HL-60 (cell line): ENCODE measurements around the gene SPATA32.

ENCODE experiments used
- DNase-seq, 2 experiments: peaks; one replicate each; pipeline ENCODE4 v3.0.0-alpha.2; 2010 to 2020; ENCODE audit warnings: low read depth in 1 of 2, low spot score in 1 of 2
- H3K27ac ChIP-seq: fragments of 250-450 bp; sonication (Bioruptor Pico); replicated peaks from 2 replicates; pipeline ENCODE4 v1.5.1; 2020; ENCODE audit warnings: mild to moderate bottlenecking, moderate library complexity
- H3K27me3 ChIP-seq: fragments of 250-450 bp; sonication (Bioruptor Pico); 2 replicates; pipeline ENCODE4 v1.5.1; 2021; ENCODE audit warnings: mild to moderate bottlenecking, moderate library complexity; ENCODE audit not compliant: insufficient read depth, poor library complexity, severe bottlenecking
- H3K4me3 ChIP-seq: replicated peaks from 2 replicates; pipeline ENCODE4 v1.5.1; 2011; ENCODE audit warnings: mild to moderate bottlenecking, control low read depth, low read length; ENCODE audit not compliant: insufficient read depth
- GABPA ChIP-seq: IDR thresholded peaks from 2 replicates; pipeline ENCODE4 v1.6.1; 2012; ENCODE audit warnings: low read depth
- SPI1 ChIP-seq: IDR thresholded peaks from 2 replicates; pipeline ENCODE4 v1.6.1; 2012; ENCODE audit warnings: low read depth, mild to moderate bottlenecking, borderline replicate concordance
- TF ChIP-seq, protein P1 (sequence below): IDR thresholded peaks from 2 replicates; pipeline ENCODE4 v1.6.1; 2012; ENCODE audit warnings: low read depth; ENCODE audit not compliant: insufficient replicate concordance
- TF ChIP-seq, protein P2 (sequence below): IDR thresholded peaks from one replicate; pipeline ENCODE4 v1.5.1; 2011; ENCODE audit warnings: low read length, control low read depth, inconsistent platforms; ENCODE audit not compliant: insufficient read depth

Gene SPATA32

DNA sequence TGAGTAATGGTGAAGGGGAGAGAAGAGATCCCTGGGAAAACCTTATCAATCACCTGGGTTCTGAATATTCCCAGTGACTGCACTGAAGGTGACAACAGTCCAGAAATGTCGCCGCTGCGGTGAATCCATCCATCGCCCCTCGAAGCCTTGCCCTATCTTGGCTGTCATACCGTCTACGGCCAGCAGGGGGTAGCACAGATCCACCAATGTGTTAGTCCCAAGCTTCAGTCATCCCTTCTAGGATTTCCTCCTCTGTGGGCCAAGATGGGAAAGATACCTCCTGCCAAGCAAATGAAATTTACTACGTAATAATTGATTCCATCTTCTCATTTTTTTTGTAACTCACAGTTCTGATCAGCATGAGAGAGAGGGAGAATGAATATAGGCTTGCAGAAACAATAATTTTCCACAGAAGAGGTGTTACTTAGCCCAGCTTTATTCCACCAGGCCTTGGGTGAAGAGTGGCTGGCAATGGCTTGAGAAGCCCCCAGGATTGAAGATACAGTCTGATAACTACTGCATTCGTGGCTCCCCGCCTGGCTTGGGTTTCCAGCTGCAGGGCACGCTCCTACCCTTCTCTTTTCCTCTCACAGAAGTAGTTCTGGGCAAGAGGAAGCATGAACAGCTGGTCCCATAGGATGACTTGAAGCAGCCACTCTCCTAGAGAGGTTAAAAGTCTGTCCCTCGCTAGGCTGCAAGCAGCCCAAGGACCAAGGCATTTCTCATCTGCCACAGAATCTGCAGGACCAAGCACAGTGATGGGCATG, 42.8 kb downstream of the SPATA32 start:
- TF ChIP-seq GABPA: no peak
- TF ChIP-seq, protein P1, sequence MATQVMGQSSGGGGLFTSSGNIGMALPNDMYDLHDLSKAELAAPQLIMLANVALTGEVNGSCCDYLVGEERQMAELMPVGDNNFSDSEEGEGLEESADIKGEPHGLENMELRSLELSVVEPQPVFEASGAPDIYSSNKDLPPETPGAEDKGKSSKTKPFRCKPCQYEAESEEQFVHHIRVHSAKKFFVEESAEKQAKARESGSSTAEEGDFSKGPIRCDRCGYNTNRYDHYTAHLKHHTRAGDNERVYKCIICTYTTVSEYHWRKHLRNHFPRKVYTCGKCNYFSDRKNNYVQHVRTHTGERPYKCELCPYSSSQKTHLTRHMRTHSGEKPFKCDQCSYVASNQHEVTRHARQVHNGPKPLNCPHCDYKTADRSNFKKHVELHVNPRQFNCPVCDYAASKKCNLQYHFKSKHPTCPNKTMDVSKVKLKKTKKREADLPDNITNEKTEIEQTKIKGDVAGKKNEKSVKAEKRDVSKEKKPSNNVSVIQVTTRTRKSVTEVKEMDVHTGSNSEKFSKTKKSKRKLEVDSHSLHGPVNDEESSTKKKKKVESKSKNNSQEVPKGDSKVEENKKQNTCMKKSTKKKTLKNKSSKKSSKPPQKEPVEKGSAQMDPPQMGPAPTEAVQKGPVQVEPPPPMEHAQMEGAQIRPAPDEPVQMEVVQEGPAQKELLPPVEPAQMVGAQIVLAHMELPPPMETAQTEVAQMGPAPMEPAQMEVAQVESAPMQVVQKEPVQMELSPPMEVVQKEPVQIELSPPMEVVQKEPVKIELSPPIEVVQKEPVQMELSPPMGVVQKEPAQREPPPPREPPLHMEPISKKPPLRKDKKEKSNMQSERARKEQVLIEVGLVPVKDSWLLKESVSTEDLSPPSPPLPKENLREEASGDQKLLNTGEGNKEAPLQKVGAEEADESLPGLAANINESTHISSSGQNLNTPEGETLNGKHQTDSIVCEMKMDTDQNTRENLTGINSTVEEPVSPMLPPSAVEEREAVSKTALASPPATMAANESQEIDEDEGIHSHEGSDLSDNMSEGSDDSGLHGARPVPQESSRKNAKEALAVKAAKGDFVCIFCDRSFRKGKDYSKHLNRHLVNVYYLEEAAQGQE: no peak
- TF ChIP-seq, protein P2, sequence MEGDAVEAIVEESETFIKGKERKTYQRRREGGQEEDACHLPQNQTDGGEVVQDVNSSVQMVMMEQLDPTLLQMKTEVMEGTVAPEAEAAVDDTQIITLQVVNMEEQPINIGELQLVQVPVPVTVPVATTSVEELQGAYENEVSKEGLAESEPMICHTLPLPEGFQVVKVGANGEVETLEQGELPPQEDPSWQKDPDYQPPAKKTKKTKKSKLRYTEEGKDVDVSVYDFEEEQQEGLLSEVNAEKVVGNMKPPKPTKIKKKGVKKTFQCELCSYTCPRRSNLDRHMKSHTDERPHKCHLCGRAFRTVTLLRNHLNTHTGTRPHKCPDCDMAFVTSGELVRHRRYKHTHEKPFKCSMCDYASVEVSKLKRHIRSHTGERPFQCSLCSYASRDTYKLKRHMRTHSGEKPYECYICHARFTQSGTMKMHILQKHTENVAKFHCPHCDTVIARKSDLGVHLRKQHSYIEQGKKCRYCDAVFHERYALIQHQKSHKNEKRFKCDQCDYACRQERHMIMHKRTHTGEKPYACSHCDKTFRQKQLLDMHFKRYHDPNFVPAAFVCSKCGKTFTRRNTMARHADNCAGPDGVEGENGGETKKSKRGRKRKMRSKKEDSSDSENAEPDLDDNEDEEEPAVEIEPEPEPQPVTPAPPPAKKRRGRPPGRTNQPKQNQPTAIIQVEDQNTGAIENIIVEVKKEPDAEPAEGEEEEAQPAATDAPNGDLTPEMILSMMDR: peak; percentile 88
- TF ChIP-seq SPI1: no peak
- Histone ChIP-seq H3K27me3 (no peaks in the 10 kb centered on the region), H3K4me3 (no peak overlapping the region), H3K27ac (no peak overlapping the region)
- DNase-seq: peak in 1 of 2 experiments; percentile 83
